ENCODE data around the gene BCAP29. TPM values are rescaled to one million over a fixed set of nuclear protein-coding genes. Genes with fewer than 3 reads are reported as not detected.
A peak's percentile ranks its signal among the peaks of the same experiment; 100 is the strongest.
"Not testable (repeated sequence)": the region's sequence is repeated elsewhere in the genome, so short reads cannot be mapped to it uniquely, and the experiment has no call there.

BCAP29 gene, protein sequence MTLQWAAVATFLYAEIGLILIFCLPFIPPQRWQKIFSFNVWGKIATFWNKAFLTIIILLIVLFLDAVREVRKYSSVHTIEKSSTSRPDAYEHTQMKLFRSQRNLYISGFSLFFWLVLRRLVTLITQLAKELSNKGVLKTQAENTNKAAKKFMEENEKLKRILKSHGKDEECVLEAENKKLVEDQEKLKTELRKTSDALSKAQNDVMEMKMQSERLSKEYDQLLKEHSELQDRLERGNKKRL
- 26.9 and 28.8 TPM in 2 replicates for polyA plus RNA-seq (2013)

DNA sequence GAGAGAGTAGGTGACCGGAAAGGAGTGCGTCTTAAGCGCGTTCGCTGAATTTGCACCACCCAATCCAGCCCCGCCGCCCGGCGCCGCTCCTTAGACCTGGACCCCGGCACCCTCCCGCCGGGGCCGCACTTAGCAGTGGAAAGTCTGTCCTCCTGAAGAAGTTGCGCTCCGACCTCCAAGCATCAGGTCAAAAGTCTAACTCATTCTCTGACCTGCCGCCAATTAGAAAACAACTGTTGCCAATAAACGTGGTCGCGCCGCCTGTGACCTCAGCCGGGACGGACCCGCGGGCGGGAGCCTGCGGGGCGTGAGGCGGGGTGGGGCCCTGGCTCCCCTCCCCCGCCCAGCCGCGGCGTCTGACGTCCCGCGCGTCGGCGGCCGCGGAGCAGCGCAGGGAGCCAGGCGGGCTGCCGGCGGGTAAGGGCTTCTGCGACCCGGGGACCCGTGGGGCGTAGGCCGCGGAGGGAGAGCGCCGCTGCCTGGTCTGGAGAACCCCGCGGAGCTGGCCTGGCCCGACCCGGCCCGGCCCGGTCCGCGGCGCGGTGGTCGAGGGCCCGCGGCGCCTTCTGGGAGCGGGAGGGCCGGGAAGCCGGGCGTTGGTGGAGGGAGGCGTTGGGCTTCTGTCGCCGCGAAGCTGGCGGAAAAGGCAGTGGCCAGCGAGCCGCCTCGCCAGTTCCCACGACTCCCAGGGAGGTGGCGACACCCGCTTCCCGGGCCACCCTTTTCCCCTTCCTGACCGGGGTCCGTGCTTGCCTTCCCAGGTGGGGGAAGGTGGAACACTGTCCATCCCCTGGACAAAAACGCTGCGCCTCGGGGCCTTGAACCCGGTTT lies at the start of gene BCAP29:
Gene BCAP29 (plus strand): TSS at position 362 of the 831 bp plus-strand sequence. CDS start 527 bp downstream, outside the sequence.
- no peak within 1 kb of the TSS for H3K23ac ChIP-seq (ENCODE audit: low read length)
- no peaks in the 10 kb centered on the region for H3K4me1 ChIP-seq (ENCODE audit: control insufficient read depth in 1 of 2, insufficient read depth in 2 of 2, low read length in 2 of 2)
- H3K27me3 ChIP-seq (ENCODE audit: insufficient read depth, low read length): no peaks in the 10 kb centered on the region
- H3K4ac ChIP-seq (ENCODE audit: low read depth, low read length): peak within 1 kb of the TSS; percentile 1
- no peak within 1 kb of the TSS for H2BK12ac ChIP-seq (ENCODE audit: low read length)
- H4K91ac ChIP-seq (ENCODE audit: low read depth, low read length): peak within 1 kb of the TSS; percentile 84
- peak within 1 kb of the TSS; percentile 92 for H3K14ac ChIP-seq (ENCODE audit: low read length)
- H2AK5ac ChIP-seq (ENCODE audit: low read length): no peak within 1 kb of the TSS
- WGBS (ENCODE audit: extremely low coverage, insufficient coverage, insufficient read length): no CpG with 5 or more reads among the region's 89 CpGs
- H4K12ac ChIP-seq (ENCODE audit: low read depth, low read length): peak within 1 kb of the TSS; percentile 81
- DNase-seq: peak; percentile 80 to 87
- peak within 1 kb of the TSS; percentile 76 for H2AFZ ChIP-seq (ENCODE audit: insufficient read depth, low read length, poor library complexity)
- H3K79me1 ChIP-seq (ENCODE audit: low read length): peaks cover 8% of the 10 kb centered on the region
- H3K27ac ChIP-seq (ENCODE audit: low read depth, low read length): peak within 1 kb of the TSS; percentile 87
- peak within 1 kb of the TSS; percentile 93 for H3K9ac ChIP-seq (ENCODE audit: low read length)
- H2BK120ac ChIP-seq (ENCODE audit: insufficient read depth, low read length, poor library complexity): peak within 1 kb of the TSS; percentile 84
- peak within 1 kb of the TSS; percentile 26 for H3K18ac ChIP-seq (ENCODE audit: low read length)
- H3K79me2 ChIP-seq (ENCODE audit: control insufficient read depth, insufficient read depth, low read length, poor library complexity): peaks cover 4% of the 10 kb centered on the region
- H3K9me3 ChIP-seq (ENCODE audit: insufficient read depth, low read depth, low read length): no peaks in the 10 kb centered on the region
- H3K4me3 ChIP-seq (ENCODE audit: low read depth, low read length): peak within 1 kb of the TSS; percentile 85
- peak within 1 kb of the TSS; percentile 98 for H3K4me2 ChIP-seq (ENCODE audit: low read length)
- peak within 1 kb of the TSS; percentile 82 for H2BK5ac ChIP-seq (ENCODE audit: low read depth, low read length, poor library complexity)
- peak within 1 kb of the TSS; percentile 86 for H4K8ac ChIP-seq (ENCODE audit: low read depth, low read length)
- H3K36me3 ChIP-seq (ENCODE audit: control insufficient read depth in 1 of 2, insufficient read depth in 2 of 2, low read length in 2 of 2): peaks cover 0 to 2% of the 10 kb centered on the region in 2 experiments

DNA sequence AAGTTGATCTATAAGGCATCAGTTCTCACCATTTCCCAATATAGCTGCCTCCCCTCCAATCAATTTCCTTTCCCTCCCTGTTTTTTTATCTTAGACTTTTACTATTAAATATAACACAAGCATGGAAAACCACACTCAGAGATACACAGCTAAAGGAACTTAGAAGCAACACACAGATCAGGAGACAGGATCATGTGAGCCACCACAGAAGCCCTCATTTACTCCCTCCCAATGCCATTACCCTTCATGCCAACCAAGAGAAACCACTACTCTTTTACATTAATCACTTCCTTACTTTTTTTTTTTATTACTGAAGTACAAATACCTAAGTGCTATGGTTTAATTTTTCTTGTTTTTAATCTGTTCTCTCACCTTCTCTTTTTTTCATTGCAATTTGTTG lies 49.3 kb upstream of the BCAP29 start:
- Histone ChIP-seq H3K18ac (ENCODE audit: low read length) (no peak overlapping the region), H3K4me3 (ENCODE audit: low read depth, low read length) (no peak overlapping the region), H3K79me1 (ENCODE audit: low read length) (no peaks in the 10 kb centered on the region), H2AK5ac (ENCODE audit: low read length) (no peak overlapping the region), H3K9me3 (ENCODE audit: insufficient read depth, low read depth, low read length) (no peaks in the 10 kb centered on the region), H2AFZ (ENCODE audit: insufficient read depth, low read length, poor library complexity) (no peak overlapping the region), H3K4me1 (ENCODE audit: control insufficient read depth in 1 of 2, insufficient read depth in 2 of 2, low read length in 2 of 2) (peaks cover 0 to 2% of the 10 kb centered on the region in 2 experiments), H3K27ac (ENCODE audit: low read depth, low read length) (no peak overlapping the region), H4K8ac (ENCODE audit: low read depth, low read length) (no peak overlapping the region), H2BK5ac (ENCODE audit: low read depth, low read length, poor library complexity) (no peak overlapping the region), H3K36me3 (ENCODE audit: control insufficient read depth in 1 of 2, insufficient read depth in 2 of 2, low read length in 2 of 2) (no peaks in the 10 kb centered on the region), H3K23ac (ENCODE audit: low read length) (no peak overlapping the region), H2BK12ac (ENCODE audit: low read length) (no peak overlapping the region), H2BK120ac (ENCODE audit: insufficient read depth, low read length, poor library complexity) (no peak overlapping the region), H4K91ac (ENCODE audit: low read depth, low read length) (no peak overlapping the region), H3K27me3 (ENCODE audit: insufficient read depth, low read length) (no peaks in the 10 kb centered on the region), H4K12ac (ENCODE audit: low read depth, low read length) (no peak overlapping the region), H3K79me2 (ENCODE audit: control insufficient read depth, insufficient read depth, low read length, poor library complexity) (no peaks in the 10 kb centered on the region), H3K9ac (ENCODE audit: low read length) (no peak overlapping the region), H3K14ac (ENCODE audit: low read length) (no peak overlapping the region), H3K4me2 (ENCODE audit: low read length) (no peak overlapping the region), H3K4ac (ENCODE audit: low read depth, low read length) (no peak overlapping the region)
- no peak for DNase-seq

DNA sequence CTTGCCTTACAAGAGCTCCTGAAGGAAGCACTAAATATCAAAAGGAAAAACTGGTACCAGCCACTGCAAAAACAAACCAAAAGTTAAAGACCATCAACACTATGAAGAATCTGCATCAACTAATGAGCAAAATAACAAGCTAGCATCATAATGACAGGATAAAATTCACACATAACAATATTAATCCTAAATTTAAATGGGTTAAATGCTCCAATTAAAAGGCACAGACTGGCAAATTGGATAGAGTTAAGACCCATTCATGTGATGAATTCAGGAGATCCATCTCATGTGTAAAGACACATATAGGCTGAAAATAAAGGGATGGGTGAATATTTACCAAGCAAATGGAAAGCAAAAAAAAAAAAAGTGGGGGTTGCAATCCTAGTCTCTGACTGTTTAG lies 45.9 kb upstream of the BCAP29 start:
- no peak for DNase-seq
- H3K79me1 ChIP-seq (ENCODE audit: low read length): no peaks in the 10 kb centered on the region
- no peak overlapping the region for H3K27ac ChIP-seq (ENCODE audit: low read depth, low read length)
- H3K4me3 ChIP-seq (ENCODE audit: low read depth, low read length): no peak overlapping the region
- H2BK12ac ChIP-seq (ENCODE audit: low read length): no peak overlapping the region
- no peaks in the 10 kb centered on the region for H3K79me2 ChIP-seq (ENCODE audit: control insufficient read depth, insufficient read depth, low read length, poor library complexity)
- no peak overlapping the region for H3K18ac ChIP-seq (ENCODE audit: low read length)
- no peak overlapping the region for H2BK120ac ChIP-seq (ENCODE audit: insufficient read depth, low read length, poor library complexity)
- H3K9ac ChIP-seq (ENCODE audit: low read length): no peak overlapping the region
- H3K4me1 ChIP-seq (ENCODE audit: control insufficient read depth in 1 of 2, insufficient read depth in 2 of 2, low read length in 2 of 2): peaks cover 0 to under 1% of the 10 kb centered on the region in 2 experiments
- H2AK5ac ChIP-seq (ENCODE audit: low read length): no peak overlapping the region
- no peaks in the 10 kb centered on the region for H3K9me3 ChIP-seq (ENCODE audit: insufficient read depth, low read depth, low read length)
- no peak overlapping the region for H4K12ac ChIP-seq (ENCODE audit: low read depth, low read length)
- H3K4me2 ChIP-seq (ENCODE audit: low read length): no peak overlapping the region
- H4K8ac ChIP-seq (ENCODE audit: low read depth, low read length): no peak overlapping the region
- no peak overlapping the region for H3K23ac ChIP-seq (ENCODE audit: low read length)
- no peak overlapping the region for H2AFZ ChIP-seq (ENCODE audit: insufficient read depth, low read length, poor library complexity)
- no peak overlapping the region for H3K4ac ChIP-seq (ENCODE audit: low read depth, low read length)
- H4K91ac ChIP-seq (ENCODE audit: low read depth, low read length): no peak overlapping the region
- no peaks in the 10 kb centered on the region for H3K27me3 ChIP-seq (ENCODE audit: insufficient read depth, low read length)
- no peak overlapping the region for H3K14ac ChIP-seq (ENCODE audit: low read length)
- H2BK5ac ChIP-seq (ENCODE audit: low read depth, low read length, poor library complexity): no peak overlapping the region
- peaks cover 0 to 1% of the 10 kb centered on the region in 2 experiments for H3K36me3 ChIP-seq (ENCODE audit: control insufficient read depth in 1 of 2, insufficient read depth in 2 of 2, low read length in 2 of 2)

DNA sequence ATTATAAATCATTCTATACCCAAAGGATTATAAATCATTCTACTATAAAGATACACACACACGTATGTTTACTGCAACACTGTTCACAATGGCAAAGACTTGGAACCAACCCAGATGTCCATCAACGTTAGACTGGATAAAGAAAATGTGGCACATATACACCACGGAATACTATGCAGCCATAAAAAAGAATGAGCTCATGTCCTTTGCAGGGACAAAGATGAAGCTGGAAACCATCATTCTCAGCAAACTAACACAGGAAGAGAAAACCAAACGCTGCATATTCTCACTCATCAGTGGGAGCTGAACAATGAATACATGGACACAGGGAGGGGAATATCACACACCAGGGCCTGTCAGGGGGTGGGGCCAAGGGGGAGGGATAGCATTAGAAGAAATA lies 42.8 kb upstream of the BCAP29 start:
- not testable (repeated sequence) for H2BK5ac ChIP-seq (ENCODE audit: low read depth, low read length, poor library complexity); H3K4me3 ChIP-seq (ENCODE audit: low read depth, low read length); H3K9ac ChIP-seq (ENCODE audit: low read length); H4K91ac ChIP-seq (ENCODE audit: low read depth, low read length); H2BK120ac ChIP-seq (ENCODE audit: insufficient read depth, low read length, poor library complexity); H3K27ac ChIP-seq (ENCODE audit: low read depth, low read length); H3K79me2 ChIP-seq (ENCODE audit: control insufficient read depth, insufficient read depth, low read length, poor library complexity); H3K23ac ChIP-seq (ENCODE audit: low read length); H4K8ac ChIP-seq (ENCODE audit: low read depth, low read length); H3K4me2 ChIP-seq (ENCODE audit: low read length); DNase-seq; H3K14ac ChIP-seq (ENCODE audit: low read length); H3K18ac ChIP-seq (ENCODE audit: low read length); H4K12ac ChIP-seq (ENCODE audit: low read depth, low read length); H2AFZ ChIP-seq (ENCODE audit: insufficient read depth, low read length, poor library complexity); H3K4me1 ChIP-seq (ENCODE audit: control insufficient read depth in 1 of 2, insufficient read depth in 2 of 2, low read length in 2 of 2); H3K4ac ChIP-seq (ENCODE audit: low read depth, low read length); H3K79me1 ChIP-seq (ENCODE audit: low read length); H2BK12ac ChIP-seq (ENCODE audit: low read length); H2AK5ac ChIP-seq (ENCODE audit: low read length); H3K27me3 ChIP-seq (ENCODE audit: insufficient read depth, low read length); H3K9me3 ChIP-seq (ENCODE audit: insufficient read depth, low read depth, low read length); H3K36me3 ChIP-seq (ENCODE audit: control insufficient read depth in 1 of 2, insufficient read depth in 2 of 2, low read length in 2 of 2)
- WGBS (ENCODE audit: extremely low coverage, insufficient coverage, insufficient read length): no CpG with 5 or more reads among the region's 4 CpGs

Measured in trophoblast cell (in vitro differentiated cells and primary cell).